LNCaP clone FGC (cell line): ENCODE data around the gene GAB4.

Source experiments
- DNase-seq: peaks from one replicate; pipeline ENCODE4 v3.0.0-alpha.2; 2011; ENCODE audit warnings: low read depth
- H3K4me3 ChIP-seq: 2 replicates; pipeline ENCODE4 v1.5.1; 2011; ENCODE audit warnings: mild to moderate bottlenecking, low read depth, low read length, control low read depth
- TF ChIP-seq, protein P1 (sequence below): IDR thresholded peaks from 2 replicates; pipeline ENCODE4 v1.5.1; 2012; ENCODE audit warnings: mild to moderate bottlenecking; ENCODE audit not compliant: control insufficient read depth, insufficient read depth; ENCODE audit errors: extremely low read depth

Gene GAB4

DNA sequence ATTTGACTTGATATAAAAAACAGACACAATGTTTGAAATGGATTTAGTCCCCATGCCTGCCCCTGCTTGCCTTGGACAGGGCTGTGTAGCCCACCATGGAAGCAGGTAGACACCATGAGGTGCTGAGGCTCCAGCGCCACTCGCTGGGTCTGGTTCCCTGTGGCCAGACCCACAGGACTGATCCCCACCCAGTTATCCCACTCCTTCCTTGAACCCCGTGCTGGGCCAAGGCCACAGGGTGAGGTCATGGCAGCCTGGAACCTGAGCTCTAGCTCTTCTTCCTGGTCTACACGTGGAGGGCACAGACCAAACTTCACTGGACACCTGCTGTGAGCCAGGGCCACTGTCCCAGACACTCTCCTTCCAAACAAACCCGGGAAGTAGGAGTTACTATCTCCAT lies 42.5 kb downstream of the GAB4 start:
- H3K4me3 ChIP-seq, result no peak overlapping the region
- TF ChIP-seq, protein P1, sequence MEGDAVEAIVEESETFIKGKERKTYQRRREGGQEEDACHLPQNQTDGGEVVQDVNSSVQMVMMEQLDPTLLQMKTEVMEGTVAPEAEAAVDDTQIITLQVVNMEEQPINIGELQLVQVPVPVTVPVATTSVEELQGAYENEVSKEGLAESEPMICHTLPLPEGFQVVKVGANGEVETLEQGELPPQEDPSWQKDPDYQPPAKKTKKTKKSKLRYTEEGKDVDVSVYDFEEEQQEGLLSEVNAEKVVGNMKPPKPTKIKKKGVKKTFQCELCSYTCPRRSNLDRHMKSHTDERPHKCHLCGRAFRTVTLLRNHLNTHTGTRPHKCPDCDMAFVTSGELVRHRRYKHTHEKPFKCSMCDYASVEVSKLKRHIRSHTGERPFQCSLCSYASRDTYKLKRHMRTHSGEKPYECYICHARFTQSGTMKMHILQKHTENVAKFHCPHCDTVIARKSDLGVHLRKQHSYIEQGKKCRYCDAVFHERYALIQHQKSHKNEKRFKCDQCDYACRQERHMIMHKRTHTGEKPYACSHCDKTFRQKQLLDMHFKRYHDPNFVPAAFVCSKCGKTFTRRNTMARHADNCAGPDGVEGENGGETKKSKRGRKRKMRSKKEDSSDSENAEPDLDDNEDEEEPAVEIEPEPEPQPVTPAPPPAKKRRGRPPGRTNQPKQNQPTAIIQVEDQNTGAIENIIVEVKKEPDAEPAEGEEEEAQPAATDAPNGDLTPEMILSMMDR, result no peak

GRCh38 chr22:16965083-16965482 lies 42.9 kb downstream of the GAB4 start:
- H3K4me3 ChIP-seq, result no peak overlapping the region
- TF ChIP-seq, protein P1, result no peak
- no peak for DNase-seq

More for the DNA sequence above, 42.5 kb downstream of the GAB4 start:
- DNase-seq, result no peak

- no peak overlapping the region for H3K4me3 ChIP-seq
- no peak for DNase-seq
- TF ChIP-seq, protein P1, result no peak
Observed at GRCh38 chr22:16964366-16964765, 43.7 kb downstream of the GAB4 start.

- TF ChIP-seq, protein P1, result no peak
- no peak overlapping the region for H3K4me3 ChIP-seq
- DNase-seq, result no peak
Observed at GRCh38 chr22:16963189-16963945, 44.7 kb downstream of the GAB4 start.

DNA sequence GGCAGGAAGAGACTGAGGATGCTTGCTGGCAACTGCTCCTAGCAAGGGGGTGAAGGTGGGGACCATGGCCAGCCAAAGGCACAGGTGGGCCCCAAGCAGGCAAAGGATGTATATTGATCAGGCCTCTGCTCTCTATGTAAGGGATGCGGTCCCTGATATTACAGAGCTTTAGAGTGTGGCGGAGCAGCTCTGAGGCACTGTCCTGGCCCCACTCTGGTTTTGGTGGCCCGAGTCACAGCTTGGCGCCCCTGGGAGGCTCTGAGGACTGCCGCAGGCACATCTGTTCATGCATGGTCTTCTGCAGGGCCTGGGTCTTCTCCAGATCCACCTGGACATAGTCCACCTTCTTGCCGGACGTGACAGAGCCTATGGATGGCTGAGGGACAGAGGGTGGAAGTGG lies 45.5 kb downstream of the GAB4 start:
- H3K4me3 ChIP-seq, result no peak overlapping the region
- TF ChIP-seq, protein P1, result no peak
- no peak for DNase-seq

DNA sequence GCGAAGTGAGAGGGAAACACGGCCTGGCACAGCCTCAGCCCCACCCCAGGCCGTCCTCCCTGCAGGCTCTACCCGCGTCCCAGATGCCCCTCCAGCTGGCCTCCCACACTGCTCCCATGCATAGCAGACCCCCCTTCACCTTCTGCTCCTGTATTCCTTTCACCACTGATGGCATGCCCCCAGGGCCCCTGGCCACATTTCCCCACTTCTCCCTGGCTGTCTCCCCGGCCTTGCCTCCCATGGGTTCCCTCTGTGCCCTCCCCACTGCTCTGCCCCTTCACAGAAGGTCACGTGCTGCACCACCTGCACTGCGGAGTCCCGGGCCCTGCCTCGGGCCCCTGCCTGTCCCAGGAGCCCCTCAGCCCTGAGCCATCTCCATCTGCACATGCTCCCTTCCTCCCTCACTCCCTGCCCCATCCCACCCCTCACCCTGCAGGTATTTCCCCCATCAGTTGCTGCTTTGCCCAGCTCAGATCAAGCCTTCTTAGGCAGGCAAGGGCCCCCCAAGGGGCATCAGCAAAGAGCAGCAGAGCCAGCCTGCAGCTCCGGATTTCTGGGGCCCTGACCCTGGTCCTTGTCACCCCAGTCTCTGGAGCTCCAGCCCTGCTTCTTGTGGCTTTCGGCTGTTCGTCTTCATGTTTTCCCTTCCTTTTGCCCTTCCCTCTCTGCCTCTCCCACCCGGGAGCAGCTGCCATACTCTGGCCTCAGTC lies 46.4 kb downstream of the GAB4 start:
- no peak overlapping the region for H3K4me3 ChIP-seq
- TF ChIP-seq, protein P1, result no peak
- DNase-seq, result no peak

- H3K4me3 ChIP-seq, result no peak overlapping the region
- TF ChIP-seq, protein P1, result no peak
- no peak for DNase-seq
Observed at GRCh38 chr22:16960884-16961249, 47.2 kb downstream of the GAB4 start.
